Peyer's patch (tissue), 4 donors: ENCODE measurements around the gene LAMB1.

Experiments used
- CTCF ChIP-seq, 6 experiments: fragments of 450-650 bp in 4 of 6; fragments of 200-600 bp in 2 of 6; sonication (generic) in 1 of 6; IDR thresholded peaks; one replicate each; pipeline ENCODE4 v1.5.1; 2017 to 2019; ENCODE audit warnings: antibody characterized with exemption in 6 of 6, mild to moderate bottlenecking in 3 of 6, moderate library complexity in 1 of 6
- POLR2A ChIP-seq, 2 donors: fragments of 450-650 bp; IDR thresholded peaks; one replicate each; pipeline ENCODE4 v1.5.1; 2017; ENCODE audit warnings: antibody characterized with exemption in 2 of 2, mild to moderate bottlenecking in 2 of 2, moderate library complexity in 2 of 2

- TF ChIP-seq CTCF (IDR thresholded peaks at IDR 0.05) (no peak), POLR2A (IDR thresholded peaks at IDR 0.05) (no peak)
Measured at GRCh38 chr7:108045154-108045553, 42.2 kb upstream of the LAMB1 start.
